HG03378 (cell line): ENCODE data around the gene ANKRD6.

ENCODE experiments used
- ATAC-seq: cut with Tn5 transposase; IDR thresholded peaks from one replicate; pipeline ENCODE4 v1.9.1; 2021; ENCODE audit warnings: mild to moderate bottlenecking, moderate library complexity; ENCODE audit not compliant: unreplicated experiment

The ANKRD6 gene

GRCh38 chr6:89681983-89682564 lies 249.1 kb downstream of the ANKRD6 start:
- no peak for ATAC-seq

GRCh38 chr6:89682991-89683390 lies 250.0 kb downstream of the ANKRD6 start:
- no peak for ATAC-seq
